GM19193 (cell line): ENCODE measurements around the gene TMEM253.

ENCODE experiments used
- POLR2A ChIP-seq: IDR thresholded peaks from 4 replicates; pipeline ENCODE4 v1.6.1; 2011; ENCODE audit not compliant: insufficient read depth, insufficient read length; ENCODE audit errors: extremely low read depth

Gene TMEM253

DNA sequence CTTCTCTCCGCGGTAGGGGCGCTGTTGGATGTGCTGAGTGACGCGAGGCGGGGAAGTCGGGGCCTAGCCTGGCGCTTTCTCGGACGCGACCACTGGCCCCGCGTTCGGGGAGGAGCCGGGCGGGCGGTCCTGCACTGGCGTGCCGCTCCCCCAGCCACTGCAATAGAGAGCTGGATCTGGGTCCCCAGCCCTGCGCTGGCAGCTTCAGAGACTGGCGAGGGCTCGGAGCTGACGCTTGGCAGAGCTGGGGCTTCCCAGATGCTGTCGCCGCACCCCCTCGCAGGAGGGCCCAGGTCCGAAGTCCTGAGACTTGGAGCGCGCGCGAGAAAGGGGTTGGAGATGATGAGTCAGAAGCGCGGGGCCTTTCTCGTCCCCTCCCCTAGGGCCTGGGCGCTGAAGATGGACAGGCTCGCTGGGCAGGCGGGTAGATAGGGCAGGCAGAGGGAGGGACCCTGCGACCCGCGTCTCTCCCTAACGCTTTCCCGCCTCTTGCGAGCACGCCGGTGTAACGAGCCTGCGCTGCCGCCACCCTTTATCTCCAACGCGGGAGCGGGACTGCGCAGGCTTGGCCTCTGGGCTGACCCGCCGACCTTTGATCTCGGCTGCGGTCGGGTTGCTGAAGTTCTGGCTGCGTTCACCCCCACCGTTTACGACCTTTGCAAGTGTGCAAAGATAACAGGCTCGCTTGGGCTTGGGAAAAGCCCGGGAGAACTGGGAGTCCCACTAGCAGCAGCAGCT is 3.0 kb downstream of the TMEM253 start:
- peak; percentile 90 for TF ChIP-seq POLR2A

GRCh38 chr14:21104448-21105060 is 3.7 kb downstream of the TMEM253 start:
- no peak for TF ChIP-seq POLR2A

- TF ChIP-seq POLR2A, result no peak
Measured at GRCh38 chr14:21105095-21105494, 4.2 kb downstream of the TMEM253 start.

- TF ChIP-seq POLR2A, result no peak
Measured at GRCh38 chr14:21106176-21106497, 5.3 kb downstream of the TMEM253 start.

GRCh38 chr14:21106498-21107282 is 5.8 kb downstream of the TMEM253 start:
- no peak for TF ChIP-seq POLR2A

DNA sequence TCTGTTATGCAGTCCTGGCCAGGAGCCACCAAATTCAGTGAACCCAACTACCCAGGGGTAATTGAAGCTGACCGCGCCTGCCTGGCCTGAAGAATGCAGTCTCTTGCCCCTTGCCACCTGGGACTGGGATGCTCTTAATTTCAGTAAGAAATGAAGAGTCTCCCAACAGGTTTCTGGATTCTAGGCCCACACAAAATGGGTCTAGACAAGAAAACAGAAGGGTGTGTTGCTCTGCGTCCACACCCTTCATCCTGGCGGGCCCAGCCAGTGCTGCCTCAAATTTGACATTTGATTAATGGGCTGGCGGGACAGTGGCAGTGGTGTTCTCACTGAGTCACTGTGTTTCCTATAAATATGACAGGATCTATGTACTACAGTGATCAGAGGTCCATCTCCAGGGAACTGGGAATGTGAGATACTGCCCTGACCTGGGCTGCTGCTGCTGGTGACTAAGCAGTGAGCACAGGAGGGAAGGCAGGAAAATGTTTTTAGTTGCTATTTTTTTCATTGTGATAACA is 6.5 kb downstream of the TMEM253 start:
- no peak for TF ChIP-seq POLR2A

GRCh38 chr14:21108791-21109190 is 7.9 kb downstream of the TMEM253 start:
- TF ChIP-seq POLR2A, result no peak

- no peak for TF ChIP-seq POLR2A
Measured at GRCh38 chr14:21109377-21110138, 8.7 kb downstream of the TMEM253 start.

GRCh38 chr14:21112255-21112654 is 11.4 kb downstream of the TMEM253 start:
- TF ChIP-seq POLR2A, result no peak

GRCh38 chr14:21113369-21113768 is 12.5 kb downstream of the TMEM253 start:
- no peak for TF ChIP-seq POLR2A

GRCh38 chr14:21118933-21119332 is 18.1 kb downstream of the TMEM253 start:
- TF ChIP-seq POLR2A, result no peak

GRCh38 chr14:21120686-21121085 is 19.8 kb downstream of the TMEM253 start:
- TF ChIP-seq POLR2A, result no peak

DNA sequence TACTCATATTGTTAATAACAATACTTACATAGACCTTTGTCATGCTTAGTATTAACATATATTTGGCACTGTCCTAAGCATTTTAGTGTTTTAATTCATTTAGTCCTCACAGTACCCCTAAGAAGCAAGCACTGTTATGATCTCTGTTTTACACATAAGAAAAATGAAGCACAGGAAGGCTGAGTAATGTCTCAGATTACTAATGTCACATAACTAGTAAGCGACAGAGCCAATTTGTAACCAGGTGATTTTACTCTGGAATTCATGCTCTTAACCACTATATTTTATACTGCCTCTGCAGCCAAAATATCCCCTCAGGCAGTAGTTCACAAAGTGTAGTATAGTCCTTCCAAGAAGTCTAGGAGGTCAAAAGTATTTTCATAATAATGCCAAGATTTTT is 20.3 kb downstream of the TMEM253 start:
- TF ChIP-seq POLR2A, result no peak

- TF ChIP-seq POLR2A, result no peak
Measured at GRCh38 chr14:21123429-21123828, 22.6 kb downstream of the TMEM253 start.

DNA sequence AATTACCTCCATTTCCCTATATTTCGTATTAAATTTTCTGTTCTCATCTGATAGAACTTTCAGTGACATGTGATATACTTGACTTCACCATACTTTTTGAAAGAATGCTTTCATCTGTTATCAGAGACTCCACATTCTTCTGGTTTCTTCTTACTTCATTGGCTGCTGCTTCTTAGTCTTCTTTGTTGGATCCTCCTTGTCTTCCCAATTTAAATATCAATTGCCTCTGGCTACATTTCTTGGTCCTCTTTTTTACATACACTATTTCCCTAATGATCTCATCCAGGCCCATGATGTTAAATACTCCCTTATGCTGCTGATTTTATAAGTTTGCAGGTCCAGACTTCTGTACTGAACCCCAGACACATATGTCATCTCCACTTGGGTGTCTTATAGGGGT is 33.0 kb downstream of the TMEM253 start:
- TF ChIP-seq POLR2A, result no peak
